Measurements from ENCODE around the gene ZBTB40. TPM values are rescaled to one million over a fixed set of nuclear protein-coding genes. Genes with fewer than 3 reads are reported as not detected.
A peak's percentile ranks its signal among the peaks of the same experiment; 100 is the strongest.

Gene ZBTB40
- total RNA-seq, 1 experiment from 2014 or later, result 11.0 TPM

DNA sequence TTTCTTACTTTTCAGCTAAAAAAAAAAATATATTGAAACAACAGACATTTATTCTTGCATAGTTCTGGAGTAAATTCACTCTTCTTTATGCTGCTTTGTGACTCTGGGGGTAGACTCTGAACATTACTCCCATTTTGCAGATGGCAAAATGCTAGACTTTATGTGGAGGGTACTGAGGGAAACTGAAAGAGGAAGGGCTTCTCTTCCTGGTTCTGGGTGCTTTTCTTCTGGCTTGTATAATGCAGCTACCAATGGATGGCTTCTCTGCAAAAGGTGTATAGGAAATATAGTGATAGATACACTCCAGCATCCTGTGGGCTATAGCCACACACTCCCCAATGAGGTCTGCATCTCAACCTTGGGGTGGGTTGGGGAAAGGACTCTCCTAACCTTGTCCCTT, 19.7 kb upstream of the ZBTB40 start:
- DNase-seq (ENCODE audit: low spot score), result no peak

DNA sequence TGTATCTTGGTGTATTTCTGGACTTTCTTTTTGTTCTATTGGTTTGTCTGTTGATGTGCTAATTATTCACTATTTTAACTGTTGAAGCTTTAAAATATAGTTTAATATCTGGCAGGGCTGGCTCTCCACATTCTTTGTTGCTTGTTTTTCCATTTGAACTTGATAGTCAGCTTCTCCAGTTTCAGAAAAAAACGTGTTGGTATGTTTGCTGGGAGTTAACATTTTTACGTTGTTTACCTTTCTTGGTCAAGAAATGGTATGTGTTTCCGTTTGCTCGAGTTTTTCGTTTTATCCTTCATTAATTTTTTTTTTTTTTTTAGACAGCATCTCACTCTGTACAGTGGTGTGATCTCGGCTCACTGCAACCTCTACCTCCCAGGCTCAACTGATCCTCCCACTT, 16.9 kb upstream of the ZBTB40 start:
- no peak for DNase-seq (ENCODE audit: low spot score)

DNA sequence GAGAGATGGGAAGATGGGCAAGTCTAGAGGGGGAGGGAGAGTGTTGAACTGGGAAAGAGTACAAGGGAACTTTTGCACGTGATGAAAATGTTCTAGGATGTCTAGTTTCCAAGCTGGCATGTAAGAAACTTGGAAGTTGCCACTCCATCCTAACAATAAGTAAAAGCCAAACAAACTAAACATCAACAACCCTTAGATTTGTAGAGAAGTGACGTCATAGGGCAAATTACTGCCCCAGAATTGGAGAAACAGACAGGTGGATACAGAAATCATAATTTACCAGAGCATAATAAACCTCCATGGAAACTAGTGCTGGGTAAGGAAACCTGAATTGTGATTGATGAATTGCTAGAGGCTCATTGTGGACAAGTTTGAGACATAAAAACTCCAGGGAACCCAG, 14.7 kb upstream of the ZBTB40 start:
- DNase-seq (ENCODE audit: low spot score), result no peak

DNA sequence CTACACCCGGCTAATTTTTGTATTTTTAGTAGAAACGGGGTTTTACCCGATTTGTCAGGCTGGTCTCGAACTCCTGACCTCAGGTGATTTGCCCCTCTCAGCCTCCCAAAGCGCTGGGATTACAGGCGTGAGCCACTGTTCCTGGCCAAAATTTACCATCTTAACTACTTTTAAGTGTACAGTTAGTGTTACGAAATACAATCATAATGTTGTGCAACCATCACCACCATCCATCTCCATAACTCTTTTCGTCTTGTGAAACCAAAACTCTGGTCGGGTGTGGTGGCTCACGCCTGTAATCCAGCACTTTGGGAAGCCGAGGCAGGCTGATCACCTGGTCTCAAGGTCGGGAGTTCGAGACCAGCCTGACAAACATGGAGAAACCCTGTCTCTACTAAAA, 14.1 kb upstream of the ZBTB40 start:
- DNase-seq (ENCODE audit: low spot score), result no peak

DNA sequence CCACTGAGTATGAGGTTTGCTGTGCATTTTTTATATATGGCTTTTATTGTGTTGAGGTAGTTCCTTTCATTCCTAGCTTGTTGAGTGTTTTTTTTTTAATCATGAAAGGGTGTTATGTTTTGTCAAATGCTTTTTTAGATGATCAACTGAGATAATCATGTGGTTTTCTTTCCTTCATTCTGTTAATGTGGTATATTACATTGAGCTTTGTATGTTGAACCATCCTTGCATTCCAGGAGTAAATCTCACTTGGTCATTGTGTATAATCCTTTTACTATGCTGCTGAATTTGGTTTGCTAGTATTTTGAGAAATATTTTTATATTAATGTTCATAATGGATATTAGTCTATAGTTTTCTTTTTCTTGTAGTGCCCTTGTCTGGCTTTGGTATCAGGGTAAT, 11.1 kb upstream of the ZBTB40 start:
- DNase-seq (ENCODE audit: low spot score), result no peak

DNA sequence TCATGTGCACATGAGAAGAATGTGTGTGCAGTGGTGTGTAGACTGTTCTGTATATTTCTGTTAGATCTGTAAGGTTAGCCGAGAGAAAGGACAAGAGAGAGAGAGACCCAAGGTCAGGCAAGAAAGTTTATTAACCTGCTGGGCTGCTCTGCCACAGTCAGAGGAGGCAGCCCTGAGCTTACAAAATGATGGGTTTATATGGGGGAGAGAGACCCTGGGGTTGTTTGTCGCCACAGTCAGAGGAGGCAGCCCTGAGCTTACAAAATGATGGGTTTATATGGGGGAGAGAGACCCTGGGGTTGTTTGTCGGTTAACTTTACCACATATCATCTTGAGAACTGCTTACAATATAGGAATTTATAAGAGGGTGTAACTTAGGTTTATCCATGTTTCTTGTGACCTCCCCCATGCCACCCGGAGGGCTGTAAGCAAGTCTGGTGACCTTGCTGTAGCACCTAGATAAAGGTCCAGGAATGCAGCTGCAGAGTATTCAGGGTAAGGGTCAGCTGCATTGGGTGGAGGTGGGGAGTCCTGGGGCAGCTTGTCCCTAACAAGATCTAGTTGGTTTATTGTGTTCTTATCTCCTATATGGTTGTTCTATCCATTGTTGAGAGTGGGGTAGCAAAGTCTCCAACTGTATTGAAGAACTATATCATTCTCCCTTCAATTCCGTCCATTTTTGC, 9.3 kb upstream of the ZBTB40 start:
- no peak for DNase-seq (ENCODE audit: low spot score)

DNA sequence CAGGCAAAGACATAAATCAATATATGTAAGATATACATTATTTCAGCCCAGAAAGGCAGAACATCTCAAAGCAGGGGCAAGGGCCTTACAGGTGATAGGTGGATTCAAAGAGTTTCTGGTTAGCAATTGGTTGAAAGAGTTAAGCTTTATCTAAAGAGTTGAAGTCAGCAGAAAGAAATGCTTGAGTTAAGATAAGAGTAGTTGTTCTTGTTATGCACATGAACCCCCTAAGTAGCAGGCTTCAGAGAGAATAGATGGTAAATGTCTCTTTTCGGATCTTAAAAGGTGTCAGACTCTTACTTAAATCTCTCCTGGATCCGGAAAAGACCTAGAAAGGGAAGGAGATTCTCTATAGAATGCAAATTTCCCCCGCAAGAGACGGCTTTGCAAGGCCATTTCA, 8.3 kb upstream of the ZBTB40 start:
- no peak for DNase-seq (ENCODE audit: low spot score)

DNA sequence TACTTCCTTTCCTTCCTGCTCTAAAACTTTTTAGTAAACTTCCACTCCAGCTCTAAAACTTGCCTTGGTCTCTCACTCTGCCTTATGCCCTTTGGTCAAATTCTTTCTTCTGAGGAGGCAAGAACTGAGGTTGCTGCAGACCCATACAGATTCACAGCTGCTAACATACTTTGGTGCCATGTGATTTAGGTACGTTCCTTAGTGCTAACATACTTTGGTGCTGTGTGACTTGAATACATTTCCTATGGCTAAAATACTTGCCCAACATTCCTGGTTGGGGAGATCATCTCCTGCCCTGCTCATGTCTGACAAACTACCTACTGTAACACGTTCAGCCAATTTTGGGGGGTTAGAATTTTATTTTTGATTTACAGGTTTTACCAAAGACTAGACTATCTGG, 6.8 kb upstream of the ZBTB40 start:
- no peak for DNase-seq (ENCODE audit: low spot score)

DNA sequence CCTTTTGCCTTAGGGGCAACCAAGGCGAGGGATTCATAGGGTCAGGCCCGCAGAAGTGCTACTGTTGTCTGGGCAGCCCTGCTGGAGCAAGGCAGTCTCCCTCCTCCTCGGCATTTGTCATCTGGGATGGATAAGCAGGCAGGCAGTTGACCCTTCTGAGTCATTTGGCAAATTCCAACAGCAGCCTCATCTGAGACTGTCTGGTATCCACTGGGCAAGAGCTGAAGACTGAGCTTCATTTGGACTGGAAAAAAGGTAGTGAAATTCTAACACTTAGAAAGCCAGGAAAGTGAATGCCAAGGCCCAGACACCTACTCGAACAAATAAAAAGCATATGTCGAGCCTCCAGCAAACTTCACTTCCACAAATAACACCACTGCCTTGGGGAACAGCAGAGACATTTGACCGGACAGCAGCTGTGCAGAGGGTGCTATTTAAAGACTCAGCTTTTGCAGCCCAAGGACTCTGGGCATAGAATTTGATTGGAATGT, 4.0 kb upstream of the ZBTB40 start:
- DNase-seq (ENCODE audit: low spot score), result peak; percentile 53

DNA sequence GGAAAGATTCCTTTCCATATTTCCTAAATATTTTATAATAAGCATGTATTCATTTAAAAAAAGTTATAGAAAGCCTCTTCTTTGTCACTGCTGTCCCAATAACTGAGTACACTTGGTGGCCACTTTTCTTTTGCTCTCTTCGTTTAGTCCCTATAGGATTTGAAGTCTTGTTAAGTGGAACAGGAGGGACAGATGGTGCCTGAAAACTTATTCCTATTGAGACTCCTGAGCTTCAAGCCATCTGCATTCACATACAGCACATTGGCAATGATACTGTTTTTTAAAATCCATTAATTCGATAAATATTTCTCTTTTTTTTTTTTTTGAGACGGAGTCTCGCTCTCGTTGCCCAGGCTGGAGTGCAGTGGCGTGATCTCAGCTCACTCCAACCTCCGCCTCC, 2.0 kb upstream of the ZBTB40 start:
- no peak for DNase-seq (ENCODE audit: low spot score)

DNA sequence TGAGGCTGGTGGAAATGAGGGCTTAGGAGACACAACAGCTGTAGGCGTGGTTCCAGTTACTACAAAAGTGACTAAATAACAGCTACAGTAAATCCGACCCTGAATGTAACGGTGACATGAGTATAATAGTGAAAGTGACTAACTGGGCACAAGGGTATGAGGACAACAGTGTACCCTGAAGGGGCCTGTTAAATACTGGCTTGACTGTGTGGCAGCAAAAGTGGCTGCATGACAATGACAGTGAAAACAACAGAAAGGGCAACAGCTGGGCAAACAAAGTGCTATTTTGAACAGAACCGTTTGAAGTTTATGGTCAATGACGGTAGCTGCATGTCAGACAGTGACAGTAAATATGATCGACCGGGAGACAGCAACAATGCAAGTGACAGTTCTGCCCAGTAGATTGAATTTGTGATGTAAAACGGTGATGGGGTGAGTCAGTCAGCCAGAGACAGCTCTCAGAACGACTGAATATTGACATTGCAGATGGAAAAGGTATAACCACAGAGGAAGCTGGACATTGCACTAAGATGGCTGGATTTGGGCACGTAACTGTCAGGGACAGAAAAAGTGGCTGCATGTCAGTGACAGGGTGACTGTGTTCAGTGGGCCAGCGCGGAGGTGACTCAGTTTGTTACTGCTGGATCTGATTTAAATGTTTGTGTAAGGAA, 1.2 kb upstream of the ZBTB40 start:
- DNase-seq (ENCODE audit: low spot score), result no peak

DNA sequence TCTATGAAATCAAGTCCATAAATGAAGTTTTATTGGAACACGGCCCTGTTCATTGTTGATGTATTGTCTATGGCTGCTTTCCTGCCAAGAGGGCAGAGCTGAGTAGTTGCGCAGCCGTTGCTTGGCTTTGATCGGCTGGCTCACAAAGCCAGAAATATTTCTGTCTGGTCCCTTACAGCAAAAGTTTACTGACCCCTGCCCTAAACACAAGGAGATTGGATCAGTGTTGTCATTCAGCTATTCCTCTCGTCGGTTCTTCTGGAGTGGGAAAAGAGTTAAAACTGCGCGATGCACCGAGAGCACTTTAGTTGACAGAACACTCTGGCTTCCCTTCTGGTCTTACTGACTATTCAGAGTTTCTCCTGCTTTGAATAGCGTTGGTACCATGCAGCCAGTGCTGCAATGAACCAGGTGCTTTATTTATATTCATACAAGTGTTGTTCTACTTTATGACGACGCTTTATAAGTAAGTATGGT, 868 bp downstream of the ZBTB40 start:
- DNase-seq (ENCODE audit: low spot score), result no peak

DNA sequence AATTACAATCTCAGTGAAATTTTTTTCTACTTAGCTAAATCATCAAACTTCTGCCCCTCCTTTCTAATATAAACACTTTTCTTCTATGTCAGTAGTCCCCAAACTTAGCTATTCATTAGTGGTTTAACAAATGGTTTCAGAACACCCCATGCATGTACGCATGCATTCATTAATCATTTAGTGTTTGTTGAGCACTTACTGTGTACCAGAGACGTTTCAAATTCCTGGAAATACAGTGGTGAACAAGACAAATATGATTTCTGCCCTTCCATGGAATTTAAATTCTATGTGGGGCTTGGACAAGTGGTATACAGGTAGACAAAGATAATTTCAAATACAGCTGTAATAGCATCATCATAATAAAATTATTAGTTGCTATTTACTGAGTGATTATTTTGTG, 1.5 kb downstream of the ZBTB40 start:
- DNase-seq (ENCODE audit: low spot score), result no peak

DNA sequence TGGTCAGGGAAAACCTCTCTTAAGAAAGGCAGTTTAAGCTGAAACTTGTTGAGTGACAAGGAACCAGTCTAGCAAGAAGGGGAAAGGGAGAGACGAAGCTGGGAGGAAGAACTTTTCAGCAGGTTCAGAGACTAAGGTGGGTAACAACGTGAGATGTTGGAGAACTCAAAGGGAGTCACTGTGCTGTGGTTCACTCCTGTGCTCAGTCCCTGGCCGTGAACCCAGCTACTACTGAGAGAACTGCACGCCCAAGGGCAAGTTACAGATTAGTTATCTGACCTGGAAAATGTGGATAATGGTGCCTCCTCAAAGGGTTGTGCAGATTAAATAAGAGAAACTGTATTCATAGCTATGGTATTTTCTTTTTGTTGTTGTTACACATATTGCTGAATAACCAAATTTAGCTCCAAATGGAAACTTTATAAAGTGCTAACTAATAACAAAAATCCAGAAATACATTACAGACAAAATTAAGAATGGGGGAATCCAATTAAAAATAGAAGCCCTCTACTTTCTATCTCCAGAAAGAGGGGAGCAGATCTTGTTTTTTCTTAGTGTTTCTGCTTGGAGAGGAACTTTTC, 2.9 kb downstream of the ZBTB40 start:
- no peak for DNase-seq (ENCODE audit: low spot score)

DNA sequence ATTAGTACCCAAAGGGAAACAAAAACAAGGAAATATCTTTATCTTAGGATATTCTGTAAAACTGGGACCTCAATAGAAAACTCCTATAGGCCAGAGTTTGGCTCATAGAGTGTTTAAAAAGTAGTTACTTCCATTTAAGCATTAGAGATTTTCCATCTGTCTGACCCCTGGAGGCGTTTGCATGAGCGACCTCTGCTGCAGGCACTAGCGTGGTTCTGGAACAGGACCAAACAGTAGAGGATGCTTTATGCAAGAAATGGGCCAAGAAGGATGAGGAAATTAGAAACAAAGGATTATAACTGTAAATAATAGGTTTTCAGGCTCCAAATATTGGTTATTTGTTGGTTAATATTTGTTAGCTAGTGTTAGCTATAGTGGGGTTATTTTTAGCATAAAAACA, 5.7 kb downstream of the ZBTB40 start:
- no peak for DNase-seq (ENCODE audit: low spot score)

DNA sequence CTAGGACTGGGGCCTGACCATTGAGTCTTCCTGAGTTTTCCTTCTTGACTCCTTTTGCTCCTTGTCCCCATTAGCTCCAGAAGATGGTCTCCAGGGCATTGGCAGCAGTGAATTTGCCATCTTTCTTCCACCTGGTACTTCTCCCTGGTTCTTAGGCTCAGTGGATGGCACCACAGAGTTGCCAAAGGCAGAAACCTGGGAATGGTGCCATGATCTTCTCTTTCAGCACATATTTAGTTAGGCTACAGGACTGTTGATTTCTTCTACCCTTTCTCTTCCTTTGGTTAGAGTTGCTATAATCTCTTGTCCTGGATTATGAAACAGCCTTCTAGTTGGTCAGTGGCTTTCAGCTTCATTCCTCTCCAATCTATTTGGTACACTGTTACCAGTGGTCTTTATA, 6.2 kb downstream of the ZBTB40 start:
- no peak for DNase-seq (ENCODE audit: low spot score)

DNA sequence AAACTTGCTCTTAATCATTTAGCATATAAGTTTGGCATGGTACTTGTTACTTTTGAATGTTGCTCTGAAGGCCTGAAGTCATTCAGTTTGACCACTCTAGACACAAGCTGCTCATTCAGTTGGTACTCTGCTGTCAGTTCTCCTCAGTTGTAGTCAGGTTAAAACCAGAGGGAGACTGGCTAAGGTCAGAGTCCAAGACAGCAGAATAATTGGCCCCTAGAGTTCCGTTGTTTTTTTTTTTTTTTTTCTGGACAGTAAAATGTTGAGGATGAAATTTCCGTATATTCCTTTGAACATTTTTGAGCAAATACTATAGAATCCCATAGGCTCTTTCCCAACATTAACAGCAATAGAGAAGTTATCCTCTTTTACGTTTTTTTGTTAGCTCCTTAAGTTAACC, 9.4 kb downstream of the ZBTB40 start:
- DNase-seq (ENCODE audit: low spot score), result no peak

DNA sequence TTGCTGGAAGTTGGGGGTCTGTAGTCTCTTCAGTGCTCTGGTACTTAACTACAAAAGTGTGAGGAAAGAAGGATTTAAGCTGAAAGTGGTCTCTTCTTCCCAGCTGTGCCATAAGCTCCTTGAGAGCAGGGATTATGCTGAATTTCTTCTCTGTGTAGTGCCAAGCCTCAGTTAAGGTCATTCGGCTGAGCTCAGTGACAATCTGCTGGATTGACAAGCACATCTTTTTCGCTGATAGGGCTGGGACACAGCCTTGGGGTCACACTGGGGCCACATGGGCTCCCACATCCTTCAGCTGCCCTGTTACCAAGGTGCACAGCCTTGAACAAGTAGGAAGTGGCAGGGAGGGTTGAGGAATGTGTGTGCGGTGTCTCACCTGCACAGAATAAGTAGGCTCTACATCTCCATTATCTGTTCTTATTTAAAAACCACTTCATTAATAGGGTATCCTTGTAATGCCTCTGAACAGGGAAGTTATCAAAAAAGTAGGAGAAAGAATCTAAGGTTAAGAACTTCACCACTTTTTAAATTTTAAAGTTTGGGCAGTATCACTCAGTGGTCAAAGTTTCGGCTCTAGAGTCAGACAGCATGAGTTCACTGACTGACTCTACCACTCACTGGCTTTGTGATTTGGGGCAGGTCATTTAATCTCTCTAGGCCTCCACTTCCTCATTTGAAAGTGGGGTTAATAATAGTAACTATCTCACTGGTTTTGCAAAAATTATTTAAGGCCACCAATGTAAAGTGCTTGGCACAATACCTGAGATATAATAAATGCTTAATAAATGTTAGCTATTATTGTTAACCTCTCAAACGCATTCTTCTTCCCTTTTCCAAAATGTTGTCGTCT, 10.3 kb downstream of the ZBTB40 start:
- DNase-seq (ENCODE audit: low spot score), result no peak

DNA sequence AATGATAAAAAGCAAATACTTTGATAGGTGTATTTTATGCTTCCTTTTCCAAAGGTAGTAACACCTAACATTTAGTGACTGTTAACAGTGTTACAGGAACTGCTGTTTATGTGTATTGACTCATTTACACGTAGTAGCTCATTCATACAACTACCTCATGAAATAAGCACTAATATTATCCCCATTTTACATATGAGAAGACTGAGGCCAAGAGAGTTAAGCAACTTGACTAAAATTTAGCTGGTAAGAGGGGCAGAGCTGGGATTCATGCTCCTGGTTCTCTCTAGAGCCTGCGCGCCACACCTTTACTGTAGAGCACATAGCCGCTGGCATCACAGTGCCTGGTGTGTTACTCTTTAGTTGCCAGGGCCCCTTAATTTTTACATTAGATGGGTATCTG, 11.3 kb downstream of the ZBTB40 start:
- no peak for DNase-seq (ENCODE audit: low spot score)

DNA sequence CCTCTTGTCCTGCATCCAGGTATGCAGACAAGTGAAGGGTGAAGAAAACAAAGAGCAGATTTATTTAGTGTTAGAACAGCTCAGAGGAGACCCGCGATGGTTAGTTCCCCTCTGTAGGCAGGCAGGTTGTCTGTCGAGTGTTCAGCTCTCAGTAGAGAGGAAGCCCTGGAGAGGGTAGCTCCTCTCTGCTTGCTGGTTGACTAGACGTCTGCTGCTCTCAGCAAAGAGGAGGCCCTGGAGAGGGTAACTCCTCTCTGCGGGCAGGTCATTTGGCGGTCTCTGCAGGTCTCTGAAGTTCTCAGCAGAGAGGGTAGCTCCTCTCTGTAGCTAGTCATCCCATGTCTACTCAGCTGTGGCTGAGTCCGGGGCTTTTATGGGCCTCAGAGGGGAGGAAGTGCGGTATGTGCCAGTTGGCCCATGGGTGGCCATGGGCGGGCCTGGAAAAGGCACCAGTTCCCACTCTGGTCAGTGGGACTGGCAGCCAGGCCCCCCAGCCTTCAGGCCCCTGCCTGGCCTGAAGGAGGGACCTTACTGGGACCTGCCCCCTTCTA, 13.4 kb downstream of the ZBTB40 start:
- no peak for DNase-seq (ENCODE audit: low spot score)

DNA sequence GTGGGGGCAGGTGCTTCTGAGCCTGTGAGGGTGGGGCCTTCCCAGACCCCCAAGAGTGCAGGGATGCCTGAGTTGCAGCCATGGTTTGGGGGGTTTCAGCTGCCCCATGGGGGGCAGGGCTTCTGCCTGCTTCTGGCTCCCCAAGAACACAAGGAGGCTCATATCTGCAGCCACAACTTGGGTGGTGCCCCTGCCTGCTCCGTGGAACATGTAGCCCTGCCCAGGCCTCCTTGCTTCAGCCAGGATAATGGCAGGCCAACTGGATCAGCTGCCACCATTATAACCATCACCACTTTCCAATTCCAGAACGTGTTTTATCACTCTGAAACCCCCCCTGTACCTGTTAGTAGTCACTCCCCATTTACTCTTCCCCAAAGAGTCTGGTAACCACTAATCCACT, 14.0 kb downstream of the ZBTB40 start:
- no peak for DNase-seq (ENCODE audit: low spot score)

DNA sequence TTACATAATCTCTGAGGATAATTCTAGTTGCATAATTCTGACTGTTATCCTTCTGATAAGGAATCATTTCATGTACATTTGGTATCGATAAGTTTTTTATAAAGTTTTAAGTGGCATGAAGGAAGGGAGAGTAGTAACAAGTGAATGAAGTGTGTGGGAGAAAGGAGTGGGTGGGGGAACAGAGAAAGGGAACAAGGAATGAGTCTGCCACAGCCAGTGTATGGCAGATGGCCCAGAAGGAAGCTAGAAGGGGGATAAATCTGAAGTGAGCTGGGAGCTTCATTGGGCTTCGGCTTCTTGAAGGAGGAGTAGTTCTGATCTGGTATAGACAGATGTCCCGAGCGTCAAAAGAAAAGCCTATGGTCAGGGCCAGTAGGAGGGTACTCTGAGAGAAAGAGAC, 18.6 kb downstream of the ZBTB40 start:
- DNase-seq (ENCODE audit: low spot score), result no peak

All from A172 (cell line).